Activated naive CD8-positive, alpha-beta T cell treated with anti-CD3 and anti-CD28 coated beads, Interleukin-2, amount 50 U/mL, for 24 hours (primary cell): Measurements from ENCODE around the gene CMAS.
"Not testable (repeated sequence)": the region's sequence is repeated elsewhere in the genome, so short reads cannot be mapped to it uniquely, and the experiment has no call there.

Experiments used
- ATAC-seq: fragments of 150-1000 bp; cut with Tn5 transposase; one replicate; pipeline ENCODE4 v1.10.0; 2021
- DNase-seq: peaks from one replicate; pipeline ENCODE4 v3.0.0; 2021
- H3K27ac Mint-ChIP-seq: one replicate; pipeline ENCODE4 v1.8.0; 2021; ENCODE audit warnings: mild to moderate bottlenecking, mixed read lengths
- H3K27me3 Mint-ChIP-seq: one replicate; pipeline ENCODE4 v1.8.0; 2021; ENCODE audit warnings: mixed read lengths
- H3K36me3 Mint-ChIP-seq: one replicate; pipeline ENCODE4 v1.8.0; 2021; ENCODE audit warnings: low read depth, mixed read lengths
- H3K4me1 Mint-ChIP-seq: one replicate; pipeline ENCODE4 v1.8.0; 2021; ENCODE audit warnings: mixed read lengths
- H3K4me3 Mint-ChIP-seq: one replicate; pipeline ENCODE4 v1.8.0; 2021; ENCODE audit warnings: mild to moderate bottlenecking, moderate library complexity, mixed read lengths
- H3K9me3 Mint-ChIP-seq: one replicate; pipeline ENCODE4 v1.8.0; 2021; ENCODE audit warnings: mixed read lengths

The CMAS gene

DNA sequence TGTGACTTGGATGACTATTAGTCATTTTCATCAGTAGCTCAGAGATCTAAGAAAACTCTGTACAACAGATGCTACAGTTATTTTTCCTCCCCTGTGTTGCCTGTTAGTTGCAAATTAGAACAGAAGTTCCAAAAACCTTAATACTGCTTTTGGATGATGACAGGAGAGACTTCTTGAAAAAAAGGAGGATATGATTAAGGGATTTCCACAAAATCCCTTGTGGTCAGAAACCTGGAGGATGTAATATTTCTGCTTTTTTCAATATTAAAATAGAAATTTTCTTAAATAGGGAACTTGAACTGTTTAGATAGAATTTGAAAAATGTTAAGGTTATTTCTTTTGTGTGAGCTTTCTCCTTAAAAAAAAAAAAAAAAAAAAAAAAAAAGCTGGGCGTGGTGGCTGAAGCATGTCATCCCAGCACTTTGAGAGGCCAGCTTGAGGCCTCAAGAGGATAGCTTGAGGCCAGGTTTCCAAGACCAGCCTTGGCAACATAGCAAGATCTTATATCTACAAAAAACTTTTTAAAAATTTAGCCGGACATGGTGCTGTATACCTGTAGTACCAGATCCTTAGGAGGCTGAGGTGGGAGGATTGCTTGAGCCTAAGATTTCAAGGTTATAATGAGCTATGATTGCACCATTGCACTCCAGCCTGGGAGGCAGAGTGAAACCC is 14.1 kb downstream of the CMAS start:
- no peak for ATAC-seq
- Mint-ChIP-seq H3K4me3 (no peak overlapping the region), H3K4me1 (no peaks in the 10 kb centered on the region), H3K27ac (no peak overlapping the region), H3K27me3 (no peaks in the 10 kb centered on the region), H3K9me3 (no peaks in the 10 kb centered on the region), H3K36me3 (peaks cover 37% of the 10 kb centered on the region)
- DNase-seq: no peak

DNA sequence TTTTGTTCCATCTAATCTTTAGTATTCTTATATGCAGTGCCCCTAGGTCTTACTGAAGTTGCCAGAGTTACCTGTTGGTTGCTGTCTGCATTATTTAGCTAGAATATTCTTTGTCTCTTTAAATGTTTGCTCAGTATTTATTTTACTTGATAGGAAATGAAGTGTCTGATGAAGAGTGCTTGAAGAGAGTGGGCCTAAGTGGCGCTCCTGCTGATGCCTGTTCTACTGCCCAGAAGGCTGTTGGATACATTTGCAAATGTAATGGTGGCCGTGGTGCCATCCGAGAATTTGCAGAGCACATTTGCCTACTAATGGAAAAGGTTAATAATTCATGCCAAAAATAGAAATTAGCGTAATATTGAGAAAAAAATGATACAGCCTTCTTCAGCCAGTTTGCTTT is 18.9 kb downstream of the CMAS start:
- no peaks in the 10 kb centered on the region for H3K27me3 Mint-ChIP-seq
- no peaks in the 10 kb centered on the region for H3K9me3 Mint-ChIP-seq
- no peak for ATAC-seq
- H3K36me3 Mint-ChIP-seq: peaks cover 32% of the 10 kb centered on the region
- no peaks in the 10 kb centered on the region for H3K4me1 Mint-ChIP-seq
- no peak overlapping the region for H3K27ac Mint-ChIP-seq
- no peak for DNase-seq
- H3K4me3 Mint-ChIP-seq: no peak overlapping the region

DNA sequence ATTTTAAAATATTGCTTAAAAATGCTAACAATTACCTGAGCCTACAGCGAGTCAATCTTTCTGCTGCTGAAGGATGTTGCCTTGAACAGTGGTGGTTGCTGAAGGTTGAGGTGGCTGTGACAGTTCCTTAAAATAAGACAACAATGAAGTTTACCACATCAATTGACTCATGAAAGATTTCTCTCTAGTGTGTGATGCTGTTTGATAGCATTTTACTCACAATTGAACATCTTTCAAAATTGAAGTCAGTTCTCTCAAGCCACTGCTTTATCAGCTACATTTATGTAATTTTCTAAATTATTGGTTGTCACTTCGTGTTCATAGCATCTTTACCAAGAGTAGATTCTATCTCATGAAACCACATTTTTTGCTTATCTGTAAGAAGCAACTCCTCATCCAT is 20.3 kb downstream of the CMAS start:
- Mint-ChIP-seq H3K4me3 (no peak overlapping the region), H3K27me3 (no peaks in the 10 kb centered on the region), H3K36me3 (peaks cover 32% of the 10 kb centered on the region), H3K9me3 (no peaks in the 10 kb centered on the region), H3K4me1 (no peaks in the 10 kb centered on the region), H3K27ac (no peak overlapping the region)
- ATAC-seq (no peak), DNase-seq (no peak)

DNA sequence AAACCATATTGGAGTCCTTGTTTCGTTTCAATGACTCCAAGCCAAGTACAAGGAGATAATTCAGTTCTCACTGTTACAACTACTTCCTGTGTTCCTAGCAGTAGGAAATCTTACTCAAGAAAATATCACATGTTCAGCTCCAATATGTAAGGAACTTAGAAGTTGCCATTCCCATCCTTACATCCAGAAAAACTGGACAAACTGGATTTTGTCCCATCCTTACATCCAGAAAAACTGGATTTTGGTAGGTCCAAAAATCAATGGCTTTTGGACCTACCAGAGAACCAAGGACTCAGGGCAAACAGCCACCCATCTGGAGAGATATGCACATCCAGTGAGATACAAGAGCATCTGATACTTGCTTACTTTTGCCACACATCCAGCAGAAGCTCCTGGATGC is 23.8 kb downstream of the CMAS start:
- DNase-seq (no peak), ATAC-seq (no peak)
- Mint-ChIP-seq H3K27ac (no peak overlapping the region), H3K4me1 (no peaks in the 10 kb centered on the region), H3K9me3 (peaks cover 4% of the 10 kb centered on the region), H3K36me3 (peaks cover 20% of the 10 kb centered on the region), H3K27me3 (peaks cover 2% of the 10 kb centered on the region), H3K4me3 (no peak overlapping the region)

DNA sequence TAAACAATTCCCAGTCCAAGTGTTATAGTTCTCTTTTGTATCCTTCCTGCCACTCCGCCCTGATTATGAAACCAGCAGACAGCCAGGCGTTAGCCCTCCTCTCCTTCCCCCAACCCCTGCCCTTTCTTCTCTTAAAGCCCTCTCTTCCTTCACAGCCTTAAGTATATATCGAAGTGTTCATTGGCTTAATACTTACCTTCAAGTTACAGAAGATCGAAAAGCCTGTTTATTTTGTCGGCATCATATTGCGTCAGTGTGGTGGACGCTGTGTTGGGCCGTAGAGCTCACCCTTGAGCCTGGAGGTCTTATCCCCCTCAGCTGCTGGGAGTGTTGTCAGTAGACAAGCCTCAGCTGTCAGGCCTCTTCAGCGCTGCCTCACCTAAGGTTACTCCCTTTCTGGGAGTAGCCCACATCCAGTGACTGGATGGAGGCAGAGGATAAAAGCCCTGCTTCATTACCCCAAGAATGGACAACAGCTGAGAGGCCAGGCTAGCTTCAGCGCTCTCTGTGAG is 36.2 kb downstream of the CMAS start:
- Mint-ChIP-seq H3K4me3 (no peak overlapping the region), H3K27me3 (no peaks in the 10 kb centered on the region), H3K27ac (no peak overlapping the region), H3K36me3 (no peaks in the 10 kb centered on the region), H3K4me1 (no peaks in the 10 kb centered on the region), H3K9me3 (no peaks in the 10 kb centered on the region)
- ATAC-seq (no peak), DNase-seq (no peak)

DNA sequence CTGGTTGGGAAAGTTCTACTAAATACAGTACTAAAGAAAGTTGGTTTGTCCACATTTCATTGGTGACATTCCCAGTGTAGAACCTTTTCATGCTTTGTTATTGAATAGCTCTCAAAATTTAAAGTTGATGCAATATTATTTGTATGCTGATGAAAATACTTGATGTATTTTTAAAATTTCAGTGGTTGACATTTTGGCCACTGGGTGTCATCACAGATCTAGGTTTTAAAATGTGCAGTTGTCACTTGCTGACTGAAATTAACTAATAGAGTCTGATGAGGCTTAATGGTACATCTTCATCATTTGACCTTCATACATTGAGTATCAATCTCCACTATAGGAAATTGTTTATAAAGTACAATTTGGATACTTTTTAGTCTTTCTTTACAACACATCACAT is 37.1 kb downstream of the CMAS start:
- H3K27ac Mint-ChIP-seq: no peak overlapping the region
- H3K9me3 Mint-ChIP-seq: no peaks in the 10 kb centered on the region
- DNase-seq (no peak), ATAC-seq (no peak)
- H3K4me3 Mint-ChIP-seq: no peak overlapping the region
- no peaks in the 10 kb centered on the region for H3K4me1 Mint-ChIP-seq
- H3K36me3 Mint-ChIP-seq: no peaks in the 10 kb centered on the region
- no peaks in the 10 kb centered on the region for H3K27me3 Mint-ChIP-seq

DNA sequence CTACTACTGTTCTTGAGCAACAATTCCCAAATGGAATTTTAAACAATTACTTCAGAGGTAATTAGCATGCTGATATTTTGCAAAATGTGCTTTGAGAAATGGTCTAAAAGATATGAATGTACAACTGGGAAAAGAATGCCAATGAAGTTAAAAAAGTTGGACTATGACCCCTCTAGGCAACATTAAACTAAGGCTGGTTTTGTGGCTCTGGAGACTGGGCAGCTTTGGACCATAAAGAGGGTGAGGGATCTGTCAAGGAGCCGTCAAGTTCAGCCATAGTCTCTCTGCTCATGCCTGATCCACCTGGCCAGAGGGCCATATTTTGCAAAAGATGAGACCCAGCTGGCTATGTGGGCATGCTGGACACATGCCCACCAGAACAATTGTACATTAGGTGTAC is 38.8 kb downstream of the CMAS start:
- ATAC-seq (no peak), DNase-seq (no peak)
- Mint-ChIP-seq H3K36me3 (no peaks in the 10 kb centered on the region), H3K9me3 (no peaks in the 10 kb centered on the region), H3K27me3 (peaks cover 2% of the 10 kb centered on the region), H3K4me3 (no peak overlapping the region), H3K4me1 (no peaks in the 10 kb centered on the region), H3K27ac (no peak overlapping the region)

DNA sequence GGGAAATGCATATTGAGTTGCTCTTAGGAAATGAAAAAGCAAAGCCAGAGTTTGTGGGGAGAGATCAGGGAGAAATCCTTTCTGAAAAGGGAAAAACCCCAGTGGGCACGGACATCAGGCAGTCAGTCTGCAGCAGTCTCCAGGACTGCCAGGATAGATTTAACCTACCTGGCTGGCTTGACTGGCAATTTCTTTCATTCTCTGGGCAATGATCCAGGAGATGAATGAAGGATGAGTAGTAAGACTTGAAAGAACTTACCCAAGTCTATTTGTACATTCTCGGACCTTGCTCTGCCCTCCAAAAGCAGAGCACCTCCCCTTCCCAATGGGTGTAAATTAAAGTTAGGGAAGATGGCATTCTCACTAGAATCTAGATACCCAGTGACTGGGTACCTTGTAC is 42.9 kb downstream of the CMAS start:
- Mint-ChIP-seq H3K9me3 (no peaks in the 10 kb centered on the region), H3K27me3 (peaks cover 2% of the 10 kb centered on the region), H3K36me3 (no peaks in the 10 kb centered on the region), H3K4me1 (no peaks in the 10 kb centered on the region), H3K27ac (no peak overlapping the region), H3K4me3 (no peak overlapping the region)
- ATAC-seq: no peak
- DNase-seq: no peak

DNA sequence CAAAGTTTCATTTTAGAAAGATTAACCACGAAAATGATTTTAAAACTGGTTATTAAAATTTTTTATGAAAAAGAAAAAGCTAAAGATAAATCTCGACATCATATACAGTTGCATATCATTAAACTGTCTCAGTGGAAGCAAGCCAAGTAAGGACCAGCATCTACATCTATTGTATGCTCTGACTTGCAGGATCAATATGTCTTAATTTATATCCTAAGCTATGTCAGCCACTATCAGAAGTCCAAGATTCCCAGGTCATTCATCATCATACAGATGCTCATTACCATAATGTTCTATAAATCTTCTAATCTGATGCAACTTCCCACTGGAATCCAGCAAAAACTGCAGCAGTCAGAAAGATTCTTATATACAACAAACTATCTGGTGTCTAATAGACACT is 43.5 kb downstream of the CMAS start:
- no peak overlapping the region for H3K4me3 Mint-ChIP-seq
- no peaks in the 10 kb centered on the region for H3K4me1 Mint-ChIP-seq
- H3K9me3 Mint-ChIP-seq: no peaks in the 10 kb centered on the region
- no peak overlapping the region for H3K27ac Mint-ChIP-seq
- H3K36me3 Mint-ChIP-seq: no peaks in the 10 kb centered on the region
- peaks cover 2% of the 10 kb centered on the region for H3K27me3 Mint-ChIP-seq
- DNase-seq: no peak
- ATAC-seq: no peak

DNA sequence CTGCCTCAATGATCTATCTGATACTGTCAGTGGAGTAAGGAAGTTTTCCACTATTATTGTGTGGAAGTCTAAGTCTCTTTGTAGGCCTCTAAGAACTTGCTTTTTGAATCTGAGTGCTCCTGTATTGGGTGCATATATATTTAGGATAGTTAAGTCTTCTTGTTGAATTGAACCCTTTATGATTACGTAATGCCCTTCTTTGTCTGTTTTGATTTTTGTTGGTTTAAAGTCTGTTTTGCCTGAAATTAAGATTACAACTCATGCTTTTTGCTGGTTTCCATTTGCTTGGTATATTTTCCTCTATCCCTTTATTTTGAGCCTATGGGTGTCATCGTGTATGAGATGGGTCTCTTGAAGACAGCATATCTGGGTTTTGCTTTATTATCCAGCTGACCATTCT is 53.0 kb downstream of the CMAS start:
- H3K9me3 Mint-ChIP-seq, H3K4me3 Mint-ChIP-seq, H3K27me3 Mint-ChIP-seq, ATAC-seq, H3K27ac Mint-ChIP-seq, H3K36me3 Mint-ChIP-seq, H3K4me1 Mint-ChIP-seq, DNase-seq: not testable (repeated sequence)

DNA sequence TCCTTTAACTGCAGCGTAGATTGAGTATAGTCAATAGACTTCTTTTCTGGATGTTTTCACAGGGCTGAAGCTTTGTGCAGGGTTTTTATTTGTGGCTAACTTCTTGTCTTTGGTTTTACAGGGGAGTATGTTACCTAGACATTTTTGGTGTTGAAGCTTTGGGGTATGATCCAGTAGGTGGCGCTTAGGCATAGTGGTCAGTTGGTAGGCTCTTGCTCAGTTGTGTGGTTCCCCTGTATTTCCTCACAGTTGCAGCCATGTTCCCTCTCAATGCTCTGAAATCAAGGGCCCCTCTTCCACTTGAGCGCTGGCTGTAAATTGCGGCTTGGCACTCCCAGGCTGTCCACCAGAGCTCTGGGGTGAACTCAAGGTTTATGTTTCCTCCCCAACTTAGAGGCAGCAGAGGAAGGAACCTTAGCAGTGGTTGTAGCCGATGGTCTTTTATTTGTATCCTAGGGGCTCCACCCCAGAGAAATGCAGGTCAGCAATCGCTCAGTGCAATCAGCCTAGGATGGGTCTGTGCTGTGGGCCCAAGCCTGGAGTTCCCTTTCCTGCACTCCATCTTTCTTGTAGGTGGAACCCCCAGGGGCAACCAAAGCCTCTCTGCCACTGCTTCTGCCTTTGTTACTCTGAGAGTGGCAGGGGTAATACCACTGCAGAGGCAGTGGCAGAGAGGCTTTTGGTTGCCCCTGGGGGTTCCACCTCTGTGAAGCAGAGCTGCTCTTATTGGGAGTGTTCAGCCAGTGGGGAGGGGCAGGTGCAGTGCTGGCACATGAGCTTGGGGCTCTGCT is 55.1 kb downstream of the CMAS start:
- H3K27ac Mint-ChIP-seq: no peak overlapping the region
- peaks cover 9% of the 10 kb centered on the region for H3K4me1 Mint-ChIP-seq
- H3K27me3 Mint-ChIP-seq: peaks cover 6% of the 10 kb centered on the region
- ATAC-seq (peak; percentile 48), DNase-seq (peak; percentile 26)
- no peak overlapping the region for H3K4me3 Mint-ChIP-seq
- H3K9me3 Mint-ChIP-seq: no peaks in the 10 kb centered on the region
- no peaks in the 10 kb centered on the region for H3K36me3 Mint-ChIP-seq

DNA sequence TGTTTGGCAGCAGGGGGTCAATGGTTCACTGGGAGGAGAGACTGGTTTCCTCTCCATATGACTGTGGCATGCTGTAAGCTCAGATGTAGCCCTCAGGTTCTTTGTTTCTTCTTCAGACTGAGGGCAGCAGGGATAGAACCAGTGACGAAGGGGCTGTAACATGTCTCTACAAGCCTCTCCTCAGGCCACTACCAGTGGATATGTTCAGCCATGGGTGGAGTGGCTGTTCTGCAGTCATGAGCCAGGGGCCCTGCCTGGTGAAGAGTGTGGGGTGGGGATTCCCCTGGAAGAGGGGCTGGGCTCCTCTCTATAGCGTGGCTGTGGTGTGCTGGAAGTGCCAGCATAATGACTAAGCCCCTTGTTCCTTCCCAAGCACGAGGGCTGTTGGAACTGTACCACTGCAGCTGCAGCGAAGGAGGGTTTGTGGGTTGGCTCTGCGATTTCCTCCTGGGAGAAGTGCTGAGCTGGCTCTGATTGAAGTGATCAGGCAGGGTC is 55.8 kb downstream of the CMAS start:
- peaks cover 6% of the 10 kb centered on the region for H3K27me3 Mint-ChIP-seq
- no peaks in the 10 kb centered on the region for H3K9me3 Mint-ChIP-seq
- DNase-seq (no peak), ATAC-seq (peak; percentile 78)
- H3K4me1 Mint-ChIP-seq: peaks cover 9% of the 10 kb centered on the region
- H3K4me3 Mint-ChIP-seq: no peak overlapping the region
- no peak overlapping the region for H3K27ac Mint-ChIP-seq
- H3K36me3 Mint-ChIP-seq: no peaks in the 10 kb centered on the region

DNA sequence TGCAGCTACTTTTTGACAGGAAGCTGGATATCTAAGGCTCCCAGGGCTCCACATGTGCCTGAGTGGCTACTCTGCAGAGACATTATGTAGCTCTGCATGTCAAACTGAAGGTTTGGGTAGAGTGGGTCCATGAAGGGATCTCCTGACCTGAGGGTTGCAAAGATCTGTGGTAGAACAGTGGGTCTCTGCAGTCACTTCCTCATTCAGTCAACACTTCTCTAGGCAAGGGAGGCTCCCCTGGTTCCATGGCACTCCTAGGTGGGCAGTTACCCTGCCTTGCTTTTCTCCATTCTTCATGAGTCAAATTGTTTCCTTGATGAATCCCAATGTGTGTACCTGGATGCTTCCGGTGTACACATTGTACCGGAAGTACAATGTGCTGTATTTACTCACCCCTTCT is 57.4 kb downstream of the CMAS start:
- H3K4me1 Mint-ChIP-seq: peaks cover 9% of the 10 kb centered on the region
- no peak for DNase-seq
- ATAC-seq: no peak
- H3K4me3 Mint-ChIP-seq: no peak overlapping the region
- H3K27me3 Mint-ChIP-seq: peaks cover 3% of the 10 kb centered on the region
- no peak overlapping the region for H3K27ac Mint-ChIP-seq
- H3K36me3 Mint-ChIP-seq: no peaks in the 10 kb centered on the region
- peaks cover under 1% of the 10 kb centered on the region for H3K9me3 Mint-ChIP-seq

DNA sequence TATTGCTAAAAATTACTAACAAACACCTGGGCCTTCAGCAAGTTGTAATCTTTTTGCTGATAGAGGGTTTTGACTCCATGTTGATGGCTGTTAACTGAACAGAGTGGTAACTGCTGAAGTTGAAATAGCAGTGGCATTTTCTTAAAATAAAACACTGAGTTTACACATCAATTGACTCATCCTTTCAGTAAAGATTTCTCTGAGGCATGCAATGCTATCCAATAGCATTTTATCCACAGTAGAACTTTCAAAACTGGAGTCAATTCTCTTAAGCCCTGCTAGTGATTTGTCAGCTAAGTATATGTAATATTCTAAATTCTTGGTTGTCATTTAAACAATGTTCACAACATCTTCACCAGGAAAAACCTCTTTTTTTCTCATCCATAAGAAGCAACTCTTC is 59.5 kb downstream of the CMAS start:
- no peak overlapping the region for H3K4me3 Mint-ChIP-seq
- H3K36me3 Mint-ChIP-seq: no peaks in the 10 kb centered on the region
- H3K4me1 Mint-ChIP-seq: peaks cover 14% of the 10 kb centered on the region
- DNase-seq: no peak
- H3K27me3 Mint-ChIP-seq: no peaks in the 10 kb centered on the region
- peaks cover 8% of the 10 kb centered on the region for H3K9me3 Mint-ChIP-seq
- H3K27ac Mint-ChIP-seq: no peak overlapping the region
- ATAC-seq: no peak

DNA sequence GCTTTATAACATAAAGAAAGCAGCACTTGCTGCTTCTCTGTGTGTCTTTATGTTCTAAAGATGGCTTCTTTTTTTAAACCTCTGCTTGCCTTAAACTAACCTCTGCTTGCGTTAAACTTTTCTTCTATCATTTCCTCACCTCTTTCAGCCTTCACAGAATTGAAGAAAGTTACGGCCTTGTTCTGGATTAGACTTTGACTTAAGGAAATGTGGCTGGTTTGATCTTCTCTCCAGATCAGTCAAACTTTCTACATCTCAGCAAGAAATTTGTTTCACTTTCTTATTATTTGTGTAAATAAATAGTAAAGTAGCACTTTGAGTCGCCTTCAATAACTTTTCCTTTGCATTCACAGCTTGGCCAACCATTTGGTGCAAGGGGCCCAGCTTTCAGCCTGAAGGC is 64.2 kb downstream of the CMAS start:
- H3K9me3 Mint-ChIP-seq: peaks cover 8% of the 10 kb centered on the region
- DNase-seq (no peak), ATAC-seq (no peak)
- H3K27me3 Mint-ChIP-seq: no peaks in the 10 kb centered on the region
- no peak overlapping the region for H3K4me3 Mint-ChIP-seq
- H3K4me1 Mint-ChIP-seq: peaks cover 6% of the 10 kb centered on the region
- H3K36me3 Mint-ChIP-seq: no peaks in the 10 kb centered on the region
- H3K27ac Mint-ChIP-seq: no peak overlapping the region
